Hepatocyte (in vitro differentiated cells): Measurements from ENCODE around the gene TUBAL3. TPM values are rescaled to one million over a fixed set of nuclear protein-coding genes. Genes with fewer than 3 reads are reported as not detected.

Experiments used
- DNase-seq: peaks from one replicate; pipeline ENCODE4 v3.0.0-alpha.2; 2016; ENCODE audit warnings: low spot score
- H2AFZ ChIP-seq: fragments of 200-600 bp; sonication (generic); 2 replicates; pipeline ENCODE4 v1.6.0; 2016; ENCODE audit warnings: antibody characterized with exemption, mild to moderate bottlenecking
- H3K27ac ChIP-seq: fragments of 200-600 bp; sonication (generic); 2 replicates; pipeline ENCODE4 v1.5.1; 2016; ENCODE audit warnings: mild to moderate bottlenecking
- H3K27me3 ChIP-seq: fragments of 200-600 bp; sonication (generic); 2 replicates; pipeline ENCODE4 v1.6.1; 2016
- H3K36me3 ChIP-seq: fragments of 200-600 bp; sonication (generic); replicated peaks from 2 replicates; pipeline ENCODE4 v1.5.1; 2016; ENCODE audit warnings: low read depth; ENCODE audit not compliant: insufficient read depth
- H3K4me1 ChIP-seq: fragments of 200-600 bp; sonication (generic); 2 replicates; pipeline ENCODE4 v1.5.1; 2016; ENCODE audit warnings: mild to moderate bottlenecking, moderate library complexity; ENCODE audit not compliant: insufficient read depth
- H3K4me2 ChIP-seq: fragments of 200-600 bp; sonication (generic); 2 replicates; pipeline ENCODE4 v1.6.0; 2016
- H3K4me3 ChIP-seq: fragments of 200-600 bp; sonication (generic); 2 replicates; pipeline ENCODE4 v1.5.1; 2016; ENCODE audit warnings: mild to moderate bottlenecking
- H3K79me2 ChIP-seq: fragments of 200-600 bp; sonication (generic); 2 replicates; pipeline ENCODE4 v1.6.0; 2017; ENCODE audit warnings: mild to moderate bottlenecking
- H3K9me2 ChIP-seq: fragments of 200-600 bp; sonication (generic); replicated peaks from 2 replicates; pipeline ENCODE4 v1.6.0; 2017; ENCODE audit warnings: mild to moderate bottlenecking; ENCODE audit not compliant: insufficient read depth
- H3K9me3 ChIP-seq: fragments of 200-600 bp; sonication (generic); 2 replicates; pipeline ENCODE4 v1.5.1; 2016; ENCODE audit warnings: low read depth, mild to moderate bottlenecking
- H4K20me1 ChIP-seq: fragments of 200-600 bp; sonication (generic); 2 replicates; pipeline ENCODE4 v1.6.0; 2016; ENCODE audit warnings: mild to moderate bottlenecking; ENCODE audit not compliant: insufficient read depth, poor library complexity, severe bottlenecking
- CTCF ChIP-seq: fragments of 200-600 bp; sonication (generic); IDR thresholded peaks from 2 replicates; pipeline ENCODE4 v1.5.1; 2016; ENCODE audit warnings: antibody characterized with exemption, mild to moderate bottlenecking; ENCODE audit not compliant: poor library complexity
- EZH2 ChIP-seq: fragments of 200-600 bp; sonication (generic); IDR thresholded peaks from 2 replicates; pipeline ENCODE4 v1.6.1; 2016; ENCODE audit warnings: antibody characterized with exemption, mild to moderate bottlenecking, borderline replicate concordance
- EZH2phosphoT487 ChIP-seq: fragments of 200-600 bp; sonication (generic); IDR thresholded peaks from one replicate; pipeline ENCODE4 v1.6.1; 2018; ENCODE audit warnings: antibody characterized with exemption, mild to moderate bottlenecking, low read depth, moderate library complexity; ENCODE audit not compliant: unreplicated experiment, severe bottlenecking
- WGBS: methylation state at CpG from one replicate; pipeline ENCODE4 v1.1.6; 2016; ENCODE audit warnings: low lambda C conversion rate; ENCODE audit errors: missing lambda C conversion rate; 5-methylcytosine and 5-hydroxymethylcytosine counted together
- polyA plus RNA-seq: library from polyadenylated mRNA; unstranded; fragments of >200 nt; fragmentation: Nextera tagmentation; extraction: Ambion mirVana; gene quantifications from 2 replicates; pipeline ENCODE4 v1.2.1, GENCODE V29; 2016
- total RNA-seq: library from RNA; depleted of rRNA; stranded (reverse); fragments of >200 nt; gene quantifications from 2 replicates; pipeline ENCODE4 v1.2.3, GENCODE V29; 2014

Gene TUBAL3
- total and polyA plus RNA-seq, 2 experiments from 2014 or later = 0.58 to 1.7 TPM

GRCh38 chr10:5396556-5397300, 7.9 kb downstream of the TUBAL3 start:
- Histone ChIP-seq H3K4me3 (no peak overlapping the region), H3K9me2 (no peaks in the 10 kb centered on the region), H3K9me3 (no peaks in the 10 kb centered on the region), H3K27me3 (no peaks in the 10 kb centered on the region), H3K4me2 (no peak overlapping the region), H4K20me1 (no peaks in the 10 kb centered on the region), H3K4me1 (no peaks in the 10 kb centered on the region), H3K79me2 (no peaks in the 10 kb centered on the region), H3K36me3 (no peaks in the 10 kb centered on the region), H3K27ac (no peak overlapping the region), H2AFZ (no peak overlapping the region)
- TF ChIP-seq EZH2 (no peak), CTCF (no peak), EZH2phosphoT487 (no peak)
- DNase-seq = no peak
- 93% methylated on average over 12 of the region's 12 CpGs for WGBS

- 90% methylated on average over 18 of the region's 18 CpGs for WGBS
- H4K20me1 ChIP-seq = no peaks in the 10 kb centered on the region
- no peaks in the 10 kb centered on the region for H3K4me1 ChIP-seq
- no peak overlapping the region for H3K4me2 ChIP-seq
- H2AFZ ChIP-seq = no peak overlapping the region
- no peaks in the 10 kb centered on the region for H3K36me3 ChIP-seq
- H3K27me3 ChIP-seq = no peaks in the 10 kb centered on the region
- TF ChIP-seq EZH2 (no peak), EZH2phosphoT487 (no peak), CTCF (no peak)
- no peaks in the 10 kb centered on the region for H3K79me2 ChIP-seq
- peaks cover 8% of the 10 kb centered on the region for H3K9me3 ChIP-seq
- no peak overlapping the region for H3K27ac ChIP-seq
- H3K9me2 ChIP-seq = no peaks in the 10 kb centered on the region
- DNase-seq = no peak
- H3K4me3 ChIP-seq = no peak overlapping the region
These were observed 9.5 kb downstream of the TUBAL3 start for GRCh38 chr10:5395168-5395567.

- no peaks in the 10 kb centered on the region for H3K4me1 ChIP-seq
- WGBS = 95% methylated on average over 14 of the region's 14 CpGs
- H3K27ac ChIP-seq = no peak overlapping the region
- H3K4me2 ChIP-seq = no peak overlapping the region
- no peaks in the 10 kb centered on the region for H4K20me1 ChIP-seq
- H3K27me3 ChIP-seq = no peaks in the 10 kb centered on the region
- peaks cover 12% of the 10 kb centered on the region for H3K9me3 ChIP-seq
- H3K4me3 ChIP-seq = no peak overlapping the region
- TF ChIP-seq EZH2 (no peak), EZH2phosphoT487 (no peak), CTCF (no peak)
- H3K79me2 ChIP-seq = no peaks in the 10 kb centered on the region
- H2AFZ ChIP-seq = no peak overlapping the region
- H3K36me3 ChIP-seq = no peaks in the 10 kb centered on the region
- no peak for DNase-seq
- H3K9me2 ChIP-seq = no peaks in the 10 kb centered on the region
These were observed 11.1 kb downstream of the TUBAL3 start for GRCh38 chr10:5393529-5393928.
